Panc1 (cell line): ENCODE measurements around the gene VASN. TPM values are rescaled to one million over a fixed set of nuclear protein-coding genes. Genes with fewer than 3 reads are reported as not detected.

ENCODE experiments used
- ATAC-seq: fragments of 200-7000 bp; cut with Tn5 transposase; 2 replicates; pipeline ENCODE4 v1.9.1; 2020; ENCODE audit warnings: mild to moderate bottlenecking, moderate library complexity
- BruUV-seq: library from RNA; stranded (reverse); fragments of 400-500 nt; replicated peaks from 2 replicates; lab custom pipeline; 2021; lab: Mats Ljungman, UMichigan
- CTCF ChIA-PET: fragments of 300-600 bp; sonication (Branson Sonifier 250); formaldehyde crosslinking; loops from one replicate; lab custom pipeline; 2022; ENCODE audit warnings: antibody characterized with exemption; lab: Charles Lee
- POLR2A ChIA-PET: fragments of 300-600 bp; sonication (Branson Sonifier 250); formaldehyde crosslinking; loops from one replicate; lab custom pipeline; 2022; ENCODE audit warnings: antibody characterized with exemption; lab: Charles Lee
- DNase-seq: peaks from one replicate; pipeline ENCODE4 v3.0.0-alpha.2; 2010; ENCODE audit warnings: low read depth, low spot score
- H3K27ac ChIP-seq: 2 replicates; pipeline ENCODE4 v1.5.1; 2011; ENCODE audit warnings: mild to moderate bottlenecking, low read length, inconsistent platforms
- H3K27me3 ChIP-seq: fragments of 200-500 bp; sonication (Bioruptor generic); 2 replicates; pipeline ENCODE4 v1.6.0; 2014; ENCODE audit warnings: low read length, inconsistent platforms; ENCODE audit not compliant: control insufficient read depth, insufficient read depth
- H3K36me3 ChIP-seq: fragments of 200-500 bp; sonication (Bioruptor generic); 2 replicates; pipeline ENCODE4 v1.5.1; 2014; ENCODE audit warnings: inconsistent platforms, mild to moderate bottlenecking, low read length, moderate library complexity; ENCODE audit not compliant: control insufficient read depth, insufficient read depth
- H3K4me1 ChIP-seq: 2 replicates; pipeline ENCODE4 v1.5.1; 2011; ENCODE audit warnings: inconsistent platforms, mild to moderate bottlenecking, low read length, moderate library complexity; ENCODE audit not compliant: control insufficient read depth, insufficient read depth
- H3K4me3 ChIP-seq, 2 experiments: 2 replicates each; pipeline ENCODE4 v1.5.1; 2011 to 2012; ENCODE audit warnings: low read depth in 2 of 2, low read length in 2 of 2, mild to moderate bottlenecking in 2 of 2, inconsistent platforms in 1 of 2, moderate library complexity in 1 of 2
- H3K9me3 ChIP-seq: fragments of 200-500 bp; sonication (Bioruptor generic); 2 replicates; pipeline ENCODE4 v1.5.1; 2014; ENCODE audit warnings: low read depth, mild to moderate bottlenecking, inconsistent platforms, low read length, moderate library complexity; ENCODE audit not compliant: control insufficient read depth, insufficient read depth
- POLR2AphosphoS5 ChIP-seq: IDR thresholded peaks from 2 replicates; pipeline ENCODE4 v1.6.1; 2012; ENCODE audit warnings: mild to moderate bottlenecking, low read depth, low read length, moderate library complexity
- SIN3A ChIP-seq: IDR thresholded peaks from 2 replicates; pipeline ENCODE4 v1.6.1; 2012; ENCODE audit warnings: low read depth, mild to moderate bottlenecking, low read length, moderate library complexity, borderline replicate concordance; ENCODE audit not compliant: insufficient read depth
- TCF7L2 ChIP-seq: IDR thresholded peaks from 2 replicates; pipeline ENCODE4 v1.6.1; 2011; ENCODE audit warnings: mild to moderate bottlenecking, low read depth, low read length, inconsistent platforms
- in situ Hi-C: cut with HindIII; loops from 2 replicates; pipeline ENCODE4 v1.10.0; 2016; ENCODE audit warnings: low sequenced_read_pairs, low pct_unique_long_range_greater_than_20kb
- intact Hi-C: fragments of 100-400 bp; cut with micrococcal nuclease; formaldehyde crosslinking; loops from one replicate; pipeline ENCODE4 v1.10.0; 2022; ENCODE audit not compliant: unreplicated experiment
- total RNA-seq: library from RNA; stranded (reverse); gene quantifications from one replicate; pipeline ENCODE4 v1.2.1, GENCODE V29; 2021; ENCODE audit not compliant: unreplicated experiment
- TF ChIP-seq, protein P1 (sequence below): fragments of 450-650 bp; IDR thresholded peaks from 2 replicates; pipeline ENCODE4 v1.5.1; 2017; ENCODE audit warnings: mild to moderate bottlenecking
- TF ChIP-seq, protein P2 (sequence below), 2 experiments: IDR thresholded peaks; 2 replicates each; pipeline ENCODE4 v1.6.1; 2011 to 2012; ENCODE audit warnings: low read depth in 2 of 2, control low read depth in 1 of 2, low read length in 1 of 2, mild to moderate bottlenecking in 1 of 2, moderate library complexity in 1 of 2; ENCODE audit not compliant: insufficient read depth in 1 of 2

VASN gene
- total RNA-seq, 1 experiment from 2014 or later: 33.5 TPM

DNA sequence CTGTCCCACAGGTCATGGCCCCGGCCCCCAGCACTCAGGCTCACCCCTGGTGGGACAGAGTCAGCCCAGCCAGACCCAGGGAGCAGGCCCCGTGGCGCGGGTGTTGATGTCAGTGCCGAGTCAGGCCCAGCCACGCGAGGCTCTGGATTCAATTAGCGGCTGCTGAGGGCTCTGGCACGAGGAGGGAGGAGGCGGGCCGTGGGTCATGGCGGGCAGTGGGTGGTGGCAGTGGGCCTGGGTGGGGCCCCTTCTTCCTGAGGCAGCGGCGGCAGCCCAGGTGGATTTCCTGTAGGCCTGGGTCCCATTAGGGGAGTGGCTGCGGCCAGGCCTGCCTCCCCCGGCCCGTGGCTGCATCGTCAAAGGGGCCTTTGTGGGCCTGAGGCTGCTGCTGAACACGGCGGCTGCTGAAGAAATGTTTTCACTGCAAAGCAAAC is 12.9 kb downstream of the VASN start:
- in situ Hi-C loops (no loop called here), intact Hi-C loops (no loop called here)
- ATAC-seq (no peak), DNase-seq (no peak)
- Histone ChIP-seq H3K36me3 (no peaks in the 10 kb centered on the region), H3K4me3 (no peak overlapping the region), H3K9me3 (no peaks in the 10 kb centered on the region), H3K27ac (no peak overlapping the region), H3K4me1 (peaks cover 33% of the 10 kb centered on the region), H3K27me3 (no peaks in the 10 kb centered on the region)
- CTCF ChIA-PET: no interaction called here
- no peak; the same call in 1 of the 2 replicates for TF ChIP-seq POLR2AphosphoS5
- TF ChIP-seq, protein P1, sequence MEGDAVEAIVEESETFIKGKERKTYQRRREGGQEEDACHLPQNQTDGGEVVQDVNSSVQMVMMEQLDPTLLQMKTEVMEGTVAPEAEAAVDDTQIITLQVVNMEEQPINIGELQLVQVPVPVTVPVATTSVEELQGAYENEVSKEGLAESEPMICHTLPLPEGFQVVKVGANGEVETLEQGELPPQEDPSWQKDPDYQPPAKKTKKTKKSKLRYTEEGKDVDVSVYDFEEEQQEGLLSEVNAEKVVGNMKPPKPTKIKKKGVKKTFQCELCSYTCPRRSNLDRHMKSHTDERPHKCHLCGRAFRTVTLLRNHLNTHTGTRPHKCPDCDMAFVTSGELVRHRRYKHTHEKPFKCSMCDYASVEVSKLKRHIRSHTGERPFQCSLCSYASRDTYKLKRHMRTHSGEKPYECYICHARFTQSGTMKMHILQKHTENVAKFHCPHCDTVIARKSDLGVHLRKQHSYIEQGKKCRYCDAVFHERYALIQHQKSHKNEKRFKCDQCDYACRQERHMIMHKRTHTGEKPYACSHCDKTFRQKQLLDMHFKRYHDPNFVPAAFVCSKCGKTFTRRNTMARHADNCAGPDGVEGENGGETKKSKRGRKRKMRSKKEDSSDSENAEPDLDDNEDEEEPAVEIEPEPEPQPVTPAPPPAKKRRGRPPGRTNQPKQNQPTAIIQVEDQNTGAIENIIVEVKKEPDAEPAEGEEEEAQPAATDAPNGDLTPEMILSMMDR: no peak
- TF ChIP-seq TCF7L2: no peak
- no peak; the same call in 1 of the 2 replicates for TF ChIP-seq SIN3A
- TF ChIP-seq, protein P2, sequence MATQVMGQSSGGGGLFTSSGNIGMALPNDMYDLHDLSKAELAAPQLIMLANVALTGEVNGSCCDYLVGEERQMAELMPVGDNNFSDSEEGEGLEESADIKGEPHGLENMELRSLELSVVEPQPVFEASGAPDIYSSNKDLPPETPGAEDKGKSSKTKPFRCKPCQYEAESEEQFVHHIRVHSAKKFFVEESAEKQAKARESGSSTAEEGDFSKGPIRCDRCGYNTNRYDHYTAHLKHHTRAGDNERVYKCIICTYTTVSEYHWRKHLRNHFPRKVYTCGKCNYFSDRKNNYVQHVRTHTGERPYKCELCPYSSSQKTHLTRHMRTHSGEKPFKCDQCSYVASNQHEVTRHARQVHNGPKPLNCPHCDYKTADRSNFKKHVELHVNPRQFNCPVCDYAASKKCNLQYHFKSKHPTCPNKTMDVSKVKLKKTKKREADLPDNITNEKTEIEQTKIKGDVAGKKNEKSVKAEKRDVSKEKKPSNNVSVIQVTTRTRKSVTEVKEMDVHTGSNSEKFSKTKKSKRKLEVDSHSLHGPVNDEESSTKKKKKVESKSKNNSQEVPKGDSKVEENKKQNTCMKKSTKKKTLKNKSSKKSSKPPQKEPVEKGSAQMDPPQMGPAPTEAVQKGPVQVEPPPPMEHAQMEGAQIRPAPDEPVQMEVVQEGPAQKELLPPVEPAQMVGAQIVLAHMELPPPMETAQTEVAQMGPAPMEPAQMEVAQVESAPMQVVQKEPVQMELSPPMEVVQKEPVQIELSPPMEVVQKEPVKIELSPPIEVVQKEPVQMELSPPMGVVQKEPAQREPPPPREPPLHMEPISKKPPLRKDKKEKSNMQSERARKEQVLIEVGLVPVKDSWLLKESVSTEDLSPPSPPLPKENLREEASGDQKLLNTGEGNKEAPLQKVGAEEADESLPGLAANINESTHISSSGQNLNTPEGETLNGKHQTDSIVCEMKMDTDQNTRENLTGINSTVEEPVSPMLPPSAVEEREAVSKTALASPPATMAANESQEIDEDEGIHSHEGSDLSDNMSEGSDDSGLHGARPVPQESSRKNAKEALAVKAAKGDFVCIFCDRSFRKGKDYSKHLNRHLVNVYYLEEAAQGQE (IDR thresholded peaks at IDR 0.05; ENCODE audit: insufficient read depth in 1 of 2, low read depth in 2 of 2, low read length in 1 of 2): no peak
- BruUV-seq: no TSS peak
- POLR2A ChIA-PET: no interaction called here

DNA sequence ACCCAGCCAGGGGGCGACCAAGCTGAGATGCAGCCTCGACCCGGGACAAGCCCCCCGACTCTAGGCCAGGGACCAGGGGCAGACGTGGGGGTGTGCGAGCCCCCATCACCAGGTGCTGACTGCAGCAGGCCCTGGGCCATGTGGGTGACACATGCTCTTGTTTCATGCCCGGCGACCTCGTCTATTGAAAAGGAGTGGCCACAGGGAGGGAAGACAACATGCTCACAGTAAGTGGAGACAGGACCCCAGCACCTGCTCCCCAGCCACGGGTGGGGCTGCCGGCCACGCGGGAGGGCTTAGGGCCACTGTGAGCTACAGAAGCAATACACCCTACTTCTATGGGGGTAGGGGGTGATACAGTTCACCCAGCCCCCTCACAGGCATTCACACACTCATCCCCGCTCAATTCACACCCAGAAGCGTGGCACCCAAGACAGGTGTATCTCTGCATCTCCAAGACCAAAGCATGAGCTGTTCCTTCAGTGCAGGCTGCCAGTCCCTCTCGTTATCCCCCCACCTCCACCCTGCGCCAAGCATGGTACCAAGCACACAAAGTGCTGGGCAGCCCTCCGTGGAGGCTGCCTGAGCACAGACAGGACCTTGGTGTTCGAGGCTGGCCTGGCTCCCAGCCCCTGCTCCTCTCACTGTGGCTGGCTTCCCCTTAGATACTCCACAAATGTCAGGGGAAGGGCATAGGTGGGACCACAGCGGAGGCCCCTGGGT is 13.6 kb downstream of the VASN start:
- Histone ChIP-seq H3K4me1 (peaks cover 32% of the 10 kb centered on the region), H3K27ac (no peak overlapping the region), H3K9me3 (no peaks in the 10 kb centered on the region), H3K36me3 (no peaks in the 10 kb centered on the region), H3K4me3 (no peak overlapping the region), H3K27me3 (no peaks in the 10 kb centered on the region)
- ChIA-PET CTCF (no interaction called here), POLR2A (no interaction called here)
- DNase-seq (no peak), ATAC-seq (no peak)
- in situ Hi-C loops (no loop called here), intact Hi-C loops (no loop called here)
- BruUV-seq: no TSS peak
- TF ChIP-seq, protein P2 (IDR thresholded peaks at IDR 0.05; ENCODE audit: insufficient read depth in 1 of 2, low read depth in 2 of 2, low read length in 1 of 2): no peak
- TF ChIP-seq TCF7L2 (no peak), POLR2AphosphoS5 (no peak), SIN3A (no peak; the same call in 1 of the 2 replicates)
- TF ChIP-seq, protein P1: no peak
